HG02885 (cell line): ENCODE data around the gene NCOA7.
"Not testable (repeated sequence)": the region's sequence is repeated elsewhere in the genome, so short reads cannot be mapped to it uniquely, and the experiment has no call there.

Experiments
- ATAC-seq: cut with Tn5 transposase; IDR thresholded peaks from one replicate; pipeline ENCODE4 v1.9.1; 2021; ENCODE audit warnings: mild to moderate bottlenecking; ENCODE audit not compliant: unreplicated experiment, poor library complexity

Gene NCOA7

GRCh38 chr6:125832391-125833117 is 41.8 kb downstream of the NCOA7 start:
- no peak for ATAC-seq

GRCh38 chr6:125834348-125834747 is 43.6 kb downstream of the NCOA7 start:
- no peak for ATAC-seq

- ATAC-seq: no peak
These were observed 44.5 kb downstream of the NCOA7 start for GRCh38 chr6:125835221-125835744.

DNA sequence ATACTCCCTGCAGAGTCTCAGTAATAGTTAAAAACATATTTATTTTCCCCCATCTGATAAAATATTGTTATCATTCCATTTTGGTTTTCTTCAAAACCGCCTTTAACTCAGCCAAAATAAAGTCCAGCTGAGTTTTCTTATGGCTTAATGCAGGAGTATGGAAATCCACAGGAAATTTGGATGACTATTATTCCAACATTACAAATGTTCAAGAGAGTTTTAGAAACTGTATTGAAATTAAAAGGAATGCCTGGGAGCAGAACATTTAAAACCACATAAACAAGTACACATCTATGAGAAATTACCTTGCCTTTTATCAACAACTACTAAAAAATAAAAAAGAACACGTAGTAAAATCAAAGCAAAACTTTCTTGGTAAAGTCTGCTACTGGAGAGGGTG is 45.7 kb downstream of the NCOA7 start:
- no peak for ATAC-seq

DNA sequence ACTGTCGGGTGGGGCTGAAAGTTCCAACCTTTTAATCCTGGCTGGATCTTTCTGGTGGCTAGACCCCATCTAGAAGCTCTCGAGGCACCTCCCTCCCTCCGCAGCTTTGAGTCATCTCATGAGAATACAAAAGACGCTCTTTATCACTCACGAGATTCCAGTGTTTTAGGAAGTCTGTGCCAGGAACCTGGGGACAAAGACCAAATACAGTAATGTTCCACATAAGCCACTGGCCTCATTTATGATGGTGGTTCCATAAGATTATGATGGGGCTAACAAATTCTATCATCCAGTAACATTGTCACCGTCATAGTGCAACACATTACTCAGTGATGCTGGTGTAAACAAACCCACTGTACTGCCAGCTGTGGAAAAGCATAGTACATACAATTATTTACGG is 48.7 kb downstream of the NCOA7 start:
- ATAC-seq: no peak

- no peak for ATAC-seq
These were observed 49.1 kb downstream of the NCOA7 start for GRCh38 chr6:125839879-125840278.

- ATAC-seq: no peak
These were observed 50.8 kb downstream of the NCOA7 start for GRCh38 chr6:125841356-125842090.

DNA sequence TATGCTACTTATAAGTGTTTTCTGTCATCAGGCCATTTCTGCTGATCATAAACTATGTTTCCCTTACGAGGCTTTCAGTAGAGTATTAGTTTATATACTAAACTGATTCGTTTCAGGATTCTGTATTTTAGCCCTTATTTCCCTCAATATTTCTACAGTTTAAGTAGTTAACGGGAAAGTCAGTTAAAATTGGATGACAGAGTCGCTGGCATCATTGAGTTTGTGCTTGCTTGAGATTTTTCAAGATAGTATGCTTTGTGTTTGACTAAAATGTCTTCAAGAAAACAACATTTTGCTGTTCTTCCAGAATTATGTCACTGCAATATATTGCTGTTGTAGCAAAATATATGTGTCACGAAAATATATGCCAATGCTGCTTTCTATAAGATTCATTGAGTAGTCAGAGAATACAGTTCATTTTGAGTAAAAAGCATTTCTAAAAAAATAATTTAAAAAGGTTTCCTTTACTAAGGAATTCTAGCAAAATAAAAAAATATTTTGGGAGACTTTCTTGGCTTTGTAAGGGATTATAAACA is 51.4 kb downstream of the NCOA7 start:
- no peak for ATAC-seq

GRCh38 chr6:125843593-125843992 is 52.8 kb downstream of the NCOA7 start:
- no peak for ATAC-seq

GRCh38 chr6:125844989-125845388 is 54.2 kb downstream of the NCOA7 start:
- ATAC-seq: no peak

GRCh38 chr6:125846292-125847024 is 55.7 kb downstream of the NCOA7 start:
- no peak for ATAC-seq

DNA sequence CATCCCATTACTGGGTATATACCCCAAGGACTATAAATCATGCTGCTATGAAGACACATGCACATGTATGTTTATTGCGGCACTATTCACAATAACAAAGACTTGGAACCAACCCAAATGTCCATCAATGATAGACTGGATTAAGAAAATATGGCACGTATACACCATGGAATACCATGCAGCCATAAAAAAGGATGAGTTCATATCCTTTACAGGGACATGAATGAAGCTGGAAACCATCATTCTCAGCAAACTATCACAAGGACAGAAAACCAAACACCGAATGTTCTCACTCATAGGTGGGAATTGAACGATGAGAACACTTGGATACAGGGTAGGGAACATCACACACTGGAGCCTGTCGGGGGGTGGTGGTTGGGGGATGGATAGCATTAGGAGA is 57.5 kb downstream of the NCOA7 start:
- not testable (repeated sequence) for ATAC-seq

DNA sequence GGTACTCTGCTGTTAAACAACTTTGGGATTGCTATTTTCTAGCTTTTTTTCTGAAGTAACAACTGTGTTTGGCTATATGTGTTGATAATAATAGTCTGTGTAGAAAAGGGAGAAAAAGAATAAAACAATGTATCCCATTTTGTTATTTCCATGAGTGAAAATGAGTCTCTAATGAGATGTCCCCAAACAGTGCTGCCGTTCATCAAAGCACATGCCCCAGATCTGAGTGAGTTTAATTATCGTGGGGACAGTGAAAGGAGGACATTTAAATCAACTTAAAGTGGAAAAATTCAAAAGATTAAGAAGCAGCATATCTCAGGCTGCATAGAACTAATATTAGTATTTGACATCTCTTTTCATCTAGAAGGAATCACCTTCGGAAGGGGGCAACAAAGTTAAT is 59.6 kb downstream of the NCOA7 start:
- no peak for ATAC-seq

GRCh38 chr6:125852587-125852986 is 61.8 kb downstream of the NCOA7 start:
- ATAC-seq: no peak

DNA sequence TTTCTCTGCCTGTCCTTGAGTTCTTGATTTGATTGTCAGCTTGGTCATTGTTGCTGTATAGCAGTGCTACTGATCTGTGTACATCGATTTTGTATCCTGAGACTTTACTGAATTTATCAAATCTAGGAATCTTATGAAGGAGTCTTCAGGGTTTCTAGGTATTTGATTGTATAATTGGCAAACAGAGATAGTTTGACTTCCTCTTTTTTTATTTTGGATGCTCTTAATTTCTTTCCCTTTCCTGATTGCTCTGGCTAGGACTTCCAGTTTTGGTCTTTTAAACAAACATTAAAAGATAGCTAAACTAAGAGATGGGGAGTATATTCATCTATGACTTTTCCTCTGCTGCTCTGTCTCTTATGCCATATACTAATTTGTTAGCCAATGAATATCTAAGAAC is 62.4 kb downstream of the NCOA7 start:
- ATAC-seq: no peak

DNA sequence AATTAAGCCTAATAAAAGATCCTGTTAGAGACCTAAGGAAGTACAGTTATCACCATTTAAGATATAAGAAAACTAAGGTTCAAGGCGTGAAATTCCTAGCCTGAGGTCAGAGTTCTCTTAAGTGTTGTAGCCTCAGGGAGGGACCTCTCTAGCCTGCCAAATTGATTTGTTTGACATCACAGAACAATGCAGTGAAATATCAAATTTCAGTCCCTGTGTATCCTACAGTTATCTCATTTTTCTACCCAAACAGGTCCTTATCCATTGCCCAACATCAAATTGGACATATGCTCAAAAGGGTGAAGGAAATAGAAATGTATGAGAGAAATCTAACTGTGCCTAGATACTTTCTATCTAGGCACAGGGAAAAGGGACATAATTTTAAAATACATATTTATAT is 63.0 kb downstream of the NCOA7 start:
- ATAC-seq: no peak

GRCh38 chr6:125854355-125854754 is 63.6 kb downstream of the NCOA7 start:
- no peak for ATAC-seq

DNA sequence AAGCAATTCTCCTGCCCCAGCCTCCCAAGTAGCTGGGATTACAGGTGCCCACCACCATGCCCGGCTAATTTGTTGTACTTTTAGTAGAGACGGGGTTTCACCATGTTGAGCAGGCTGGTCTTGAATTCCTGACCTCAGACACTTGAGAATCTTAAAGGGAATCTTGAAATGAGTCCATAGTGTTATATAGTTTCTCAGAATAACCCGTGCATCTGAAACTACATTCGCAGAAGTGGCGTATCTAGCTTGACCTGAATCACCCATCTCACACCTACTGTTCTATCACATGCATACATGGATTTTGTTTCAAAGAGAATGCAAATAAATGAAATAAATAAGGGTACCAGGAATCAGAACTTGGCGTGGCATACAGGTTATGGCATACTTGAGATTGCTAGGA is 65.0 kb downstream of the NCOA7 start:
- no peak for ATAC-seq

GRCh38 chr6:125857846-125858245 is 67.1 kb downstream of the NCOA7 start:
- no peak for ATAC-seq

DNA sequence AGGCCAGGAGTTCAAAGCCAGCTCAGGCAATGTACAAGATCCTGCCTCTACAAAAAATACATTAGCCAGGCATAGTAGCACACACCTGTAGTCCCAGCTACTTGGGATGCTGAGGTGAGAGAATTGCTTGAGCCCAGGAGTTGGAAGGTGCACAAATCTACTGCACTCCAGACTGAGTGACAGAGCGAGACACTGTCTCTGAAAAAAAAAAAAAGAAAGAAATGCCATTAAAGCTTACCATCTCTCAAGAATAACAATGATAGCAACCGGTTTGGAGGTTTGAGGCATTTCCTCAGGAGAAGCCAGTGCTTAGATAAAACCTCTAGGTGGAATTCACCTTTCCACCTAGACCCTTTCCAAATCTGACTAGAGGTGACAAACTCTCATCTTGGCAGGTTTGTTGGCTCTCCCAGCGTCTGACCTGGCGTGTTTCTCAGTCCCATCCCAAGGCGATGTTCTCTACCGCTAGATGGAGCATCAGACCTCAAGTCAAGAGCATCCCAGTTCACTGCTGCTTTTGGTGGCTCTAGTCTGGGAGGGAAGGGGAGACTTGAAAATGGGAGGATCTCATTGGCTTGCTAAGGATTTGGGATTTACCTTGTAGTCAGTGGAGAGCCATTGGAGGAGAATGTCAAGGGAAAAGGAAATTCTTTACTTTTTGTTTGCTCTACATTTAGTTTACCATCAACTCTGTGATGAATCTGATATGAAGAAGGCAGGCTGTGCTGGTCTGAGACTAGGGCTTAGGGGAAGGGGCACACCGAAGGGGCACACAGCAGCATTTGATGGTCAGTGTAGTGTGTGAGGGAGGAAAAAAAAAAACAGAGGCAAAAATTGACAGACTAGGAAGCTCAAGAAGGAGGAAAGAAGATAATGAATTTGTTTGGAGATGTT is 67.9 kb downstream of the NCOA7 start:
- no peak for ATAC-seq
